ENCODE data around the gene UBE2L3. TPM values are rescaled to one million over a fixed set of nuclear protein-coding genes. Genes with fewer than 3 reads are reported as not detected.
A peak's percentile ranks its signal among the peaks of the same experiment; 100 is the strongest.

The UBE2L3 gene
- total and polyA plus RNA-seq, 2 donors = 39.4 to 50.1 TPM

GRCh38 chr22:21582801-21583740, 15.6 kb downstream of the UBE2L3 start:
- no peak overlapping the region for H3K27ac ChIP-seq (ENCODE audit: low read depth in 1 of 2, low read length in 1 of 2)
- no peaks in the 10 kb centered on the region for H3K27me3 ChIP-seq (ENCODE audit: control insufficient read depth in 2 of 2, insufficient read depth in 1 of 2, low read length in 1 of 2)
- DNase-seq (ENCODE audit: low read depth in 6 of 9, low spot score in 9 of 9) = no peak
- peaks cover 6 to 12% of the 10 kb centered on the region in 2 donors for H3K4me1 ChIP-seq (ENCODE audit: control insufficient read depth in 2 of 2, insufficient read depth in 2 of 2, low read length in 2 of 2)
- 84% methylated on average over 10 of the region's 10 CpGs for WGBS
- peaks cover 0 to 2% of the 10 kb centered on the region in 2 donors for H3K9me3 ChIP-seq (ENCODE audit: control insufficient read depth in 2 of 2, insufficient read depth in 1 of 2, low read length in 1 of 2)
- H3K36me3 ChIP-seq (ENCODE audit: control insufficient read depth in 2 of 2, insufficient read depth in 2 of 2, low read length in 1 of 2) = peaks cover 8 to 13% of the 10 kb centered on the region in 2 donors
- no peak overlapping the region for H3K4me3 ChIP-seq (ENCODE audit: low read length in 2 of 2)

DNA sequence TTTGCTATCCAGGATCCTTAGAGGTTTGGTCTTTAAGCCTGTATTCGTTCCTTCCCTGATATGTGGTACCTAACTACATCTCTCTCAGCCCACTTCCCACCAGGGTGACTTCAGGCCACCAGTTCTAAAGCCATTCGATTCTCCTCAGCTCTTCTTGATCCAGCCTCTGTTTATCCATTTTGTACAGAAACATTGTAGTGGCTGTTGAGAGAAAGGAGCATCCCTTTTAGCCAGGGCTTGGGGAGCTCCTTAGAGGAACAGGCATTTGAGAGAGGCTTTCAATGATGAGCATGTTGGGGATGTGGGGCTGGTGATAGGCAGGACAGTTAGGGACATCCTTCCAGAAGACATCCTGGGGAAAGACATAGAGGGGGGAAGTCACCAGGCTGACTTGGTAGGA, 17.9 kb downstream of the UBE2L3 start:
- Histone ChIP-seq H3K4me3 (ENCODE audit: low read length in 2 of 2) (no peak overlapping the region), H3K9me3 (ENCODE audit: control insufficient read depth in 2 of 2, insufficient read depth in 1 of 2, low read length in 1 of 2) (no peaks in the 10 kb centered on the region), H3K27me3 (ENCODE audit: control insufficient read depth in 2 of 2, insufficient read depth in 1 of 2, low read length in 1 of 2) (no peaks in the 10 kb centered on the region), H3K27ac (ENCODE audit: low read depth in 1 of 2, low read length in 1 of 2) (no peak overlapping the region), H3K4me1 (ENCODE audit: control insufficient read depth in 2 of 2, insufficient read depth in 2 of 2, low read length in 2 of 2) (peaks cover 6 to 14% of the 10 kb centered on the region in 2 donors), H3K36me3 (ENCODE audit: control insufficient read depth in 2 of 2, insufficient read depth in 2 of 2, low read length in 1 of 2) (peaks cover 8 to 9% of the 10 kb centered on the region in 2 donors)
- 96% methylated on average over 2 of the region's 2 CpGs for WGBS
- no peak for DNase-seq (ENCODE audit: low read depth in 6 of 9, low spot score in 9 of 9)

- Histone ChIP-seq H3K9me3 (ENCODE audit: control insufficient read depth in 2 of 2, insufficient read depth in 1 of 2, low read length in 1 of 2) (no peaks in the 10 kb centered on the region), H3K4me3 (ENCODE audit: low read length in 2 of 2) (no peak overlapping the region), H3K27me3 (ENCODE audit: control insufficient read depth in 2 of 2, insufficient read depth in 1 of 2, low read length in 1 of 2) (no peaks in the 10 kb centered on the region), H3K36me3 (ENCODE audit: control insufficient read depth in 2 of 2, insufficient read depth in 2 of 2, low read length in 1 of 2) (peaks cover 13 to 29% of the 10 kb centered on the region in 2 donors), H3K4me1 (ENCODE audit: control insufficient read depth in 2 of 2, insufficient read depth in 2 of 2, low read length in 2 of 2) (peaks cover 6 to 12% of the 10 kb centered on the region in 2 donors), H3K27ac (ENCODE audit: low read depth in 1 of 2, low read length in 1 of 2) (peak overlapping the region in 1 of 2 donors; percentile 17)
- 66% methylated on average over 4 of the region's 4 CpGs for WGBS
- peak in 2 of 9 donors; percentile 22 to 38 for DNase-seq (ENCODE audit: low read depth in 6 of 9, low spot score in 9 of 9)
These were observed 20.5 kb downstream of the UBE2L3 start for GRCh38 chr22:21587803-21588611.

DNA sequence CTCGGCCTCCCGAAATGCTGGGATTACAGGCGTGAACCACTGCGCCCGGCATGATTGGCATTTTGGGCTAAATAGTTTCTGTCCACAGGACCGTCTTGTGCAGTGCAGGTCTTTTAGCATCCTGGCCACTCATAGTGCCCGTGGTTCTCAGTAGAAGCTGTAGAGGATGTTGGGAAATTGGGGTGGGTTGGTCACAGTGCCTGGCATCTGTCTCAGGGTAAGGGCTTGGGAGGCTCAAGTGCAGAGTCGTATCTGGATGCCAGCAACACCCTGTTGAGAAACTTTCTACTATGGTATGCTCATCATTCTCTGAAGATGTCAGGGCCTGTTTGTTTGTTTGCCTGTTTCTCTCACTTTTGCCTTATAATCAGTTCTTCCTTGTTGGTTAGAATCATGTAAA, 21.9 kb downstream of the UBE2L3 start:
- Histone ChIP-seq H3K27me3 (ENCODE audit: control insufficient read depth in 2 of 2, insufficient read depth in 1 of 2, low read length in 1 of 2) (no peaks in the 10 kb centered on the region), H3K36me3 (ENCODE audit: control insufficient read depth in 2 of 2, insufficient read depth in 2 of 2, low read length in 1 of 2) (peaks cover 22 to 41% of the 10 kb centered on the region in 2 donors), H3K4me3 (ENCODE audit: low read length in 2 of 2) (no peak overlapping the region), H3K27ac (ENCODE audit: low read depth in 1 of 2, low read length in 1 of 2) (no peak overlapping the region), H3K4me1 (ENCODE audit: control insufficient read depth in 2 of 2, insufficient read depth in 2 of 2, low read length in 2 of 2) (peaks cover 6 to 12% of the 10 kb centered on the region in 2 donors), H3K9me3 (ENCODE audit: control insufficient read depth in 2 of 2, insufficient read depth in 1 of 2, low read length in 1 of 2) (no peaks in the 10 kb centered on the region)
- no peak for DNase-seq (ENCODE audit: low read depth in 6 of 9, low spot score in 9 of 9)
- 98% methylated on average over 8 of the region's 8 CpGs for WGBS

- DNase-seq (ENCODE audit: low read depth in 6 of 9, low spot score in 9 of 9) = no peak
- H3K9me3 ChIP-seq (ENCODE audit: control insufficient read depth in 2 of 2, insufficient read depth in 1 of 2, low read length in 1 of 2) = peaks cover 0 to 2% of the 10 kb centered on the region in 2 donors
- H3K27me3 ChIP-seq (ENCODE audit: control insufficient read depth in 2 of 2, insufficient read depth in 1 of 2, low read length in 1 of 2) = no peaks in the 10 kb centered on the region
- peaks cover 6 to 12% of the 10 kb centered on the region in 2 donors for H3K4me1 ChIP-seq (ENCODE audit: control insufficient read depth in 2 of 2, insufficient read depth in 2 of 2, low read length in 2 of 2)
- WGBS = 94% methylated on average over 9 of the region's 9 CpGs
- peaks cover 29 to 56% of the 10 kb centered on the region in 2 donors for H3K36me3 ChIP-seq (ENCODE audit: control insufficient read depth in 2 of 2, insufficient read depth in 2 of 2, low read length in 1 of 2)
- H3K27ac ChIP-seq (ENCODE audit: low read depth in 1 of 2, low read length in 1 of 2) = no peak overlapping the region
- no peak overlapping the region for H3K4me3 ChIP-seq (ENCODE audit: low read length in 2 of 2)
These were observed 23.5 kb downstream of the UBE2L3 start for GRCh38 chr22:21590809-21591641.

GRCh38 chr22:21591695-21592094, 24.2 kb downstream of the UBE2L3 start:
- 72% methylated on average over 9 of the region's 9 CpGs for WGBS
- H3K9me3 ChIP-seq (ENCODE audit: control insufficient read depth in 2 of 2, insufficient read depth in 1 of 2, low read length in 1 of 2) = peaks cover 0 to 2% of the 10 kb centered on the region in 2 donors
- no peaks in the 10 kb centered on the region for H3K27me3 ChIP-seq (ENCODE audit: control insufficient read depth in 2 of 2, insufficient read depth in 1 of 2, low read length in 1 of 2)
- H3K4me1 ChIP-seq (ENCODE audit: control insufficient read depth in 2 of 2, insufficient read depth in 2 of 2, low read length in 2 of 2) = peaks cover 6 to 12% of the 10 kb centered on the region in 2 donors
- H3K27ac ChIP-seq (ENCODE audit: low read depth in 1 of 2, low read length in 1 of 2) = no peak overlapping the region
- H3K4me3 ChIP-seq (ENCODE audit: low read length in 2 of 2) = no peak overlapping the region
- peaks cover 32 to 63% of the 10 kb centered on the region in 2 donors for H3K36me3 ChIP-seq (ENCODE audit: control insufficient read depth in 2 of 2, insufficient read depth in 2 of 2, low read length in 1 of 2)
- DNase-seq (ENCODE audit: low read depth in 6 of 9, low spot score in 9 of 9) = no peak

GRCh38 chr22:21592422-21592821, 24.9 kb downstream of the UBE2L3 start:
- H3K4me3 ChIP-seq (ENCODE audit: low read length in 2 of 2) = no peak overlapping the region
- DNase-seq (ENCODE audit: low read depth in 6 of 9, low spot score in 9 of 9) = no peak
- H3K9me3 ChIP-seq (ENCODE audit: control insufficient read depth in 2 of 2, insufficient read depth in 1 of 2, low read length in 1 of 2) = peaks cover 0 to 2% of the 10 kb centered on the region in 2 donors
- no peaks in the 10 kb centered on the region for H3K27me3 ChIP-seq (ENCODE audit: control insufficient read depth in 2 of 2, insufficient read depth in 1 of 2, low read length in 1 of 2)
- WGBS = 95% methylated on average over 3 of the region's 3 CpGs
- peaks cover 32 to 67% of the 10 kb centered on the region in 2 donors for H3K36me3 ChIP-seq (ENCODE audit: control insufficient read depth in 2 of 2, insufficient read depth in 2 of 2, low read length in 1 of 2)
- H3K27ac ChIP-seq (ENCODE audit: low read depth in 1 of 2, low read length in 1 of 2) = no peak overlapping the region
- peaks cover 4 to 10% of the 10 kb centered on the region in 2 donors for H3K4me1 ChIP-seq (ENCODE audit: control insufficient read depth in 2 of 2, insufficient read depth in 2 of 2, low read length in 2 of 2)

DNA sequence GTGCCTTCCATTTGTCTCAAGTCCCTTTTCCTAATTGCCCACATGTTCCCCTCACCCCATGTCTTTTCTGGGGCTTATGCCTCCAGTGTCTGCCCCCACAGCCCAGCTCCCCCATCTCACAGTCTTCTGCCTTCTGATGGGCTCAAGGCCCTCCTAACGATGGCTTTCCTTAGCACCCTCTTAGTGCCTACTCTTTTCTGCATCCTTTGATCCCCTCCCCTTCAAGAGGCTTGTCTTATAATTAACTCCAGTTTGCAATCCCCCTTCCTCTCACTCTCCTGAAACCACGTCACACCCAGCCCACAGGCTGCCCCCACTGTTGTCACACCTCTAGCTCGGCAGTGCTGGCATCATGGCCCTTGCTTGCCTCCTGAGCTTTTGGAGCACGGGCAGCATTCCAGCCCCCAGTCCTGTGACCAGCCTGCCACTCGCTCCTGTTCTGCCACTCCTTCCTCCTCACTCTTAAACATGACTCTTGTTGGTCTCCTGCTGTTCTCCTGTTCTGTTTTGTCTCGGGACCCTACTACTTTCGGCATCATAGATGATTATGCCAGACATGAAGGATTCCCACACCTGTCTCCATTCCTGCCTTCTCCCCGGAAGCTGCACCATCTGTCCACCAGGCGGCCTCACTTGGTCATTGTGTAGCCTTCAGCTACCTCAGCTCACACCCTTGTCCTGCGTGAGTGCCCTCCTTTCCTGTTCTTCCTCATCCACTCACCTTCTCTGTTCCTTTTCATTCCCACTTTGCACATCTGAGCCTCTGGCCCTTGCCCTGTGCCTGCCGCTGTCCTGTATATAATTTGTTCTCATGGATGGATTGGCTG, 26.1 kb downstream of the UBE2L3 start:
- Histone ChIP-seq H3K27ac (ENCODE audit: low read depth in 1 of 2, low read length in 1 of 2) (no peak overlapping the region), H3K36me3 (ENCODE audit: control insufficient read depth in 2 of 2, insufficient read depth in 2 of 2, low read length in 1 of 2) (peaks cover 32 to 62% of the 10 kb centered on the region in 2 donors), H3K27me3 (ENCODE audit: control insufficient read depth in 2 of 2, insufficient read depth in 1 of 2, low read length in 1 of 2) (no peaks in the 10 kb centered on the region), H3K9me3 (ENCODE audit: control insufficient read depth in 2 of 2, insufficient read depth in 1 of 2, low read length in 1 of 2) (peaks cover 0 to 2% of the 10 kb centered on the region in 2 donors), H3K4me3 (ENCODE audit: low read length in 2 of 2) (no peak overlapping the region), H3K4me1 (ENCODE audit: control insufficient read depth in 2 of 2, insufficient read depth in 2 of 2, low read length in 2 of 2) (peaks cover 0 to 2% of the 10 kb centered on the region in 2 donors)
- DNase-seq (ENCODE audit: low read depth in 6 of 9, low spot score in 9 of 9) = no peak
- 96% methylated on average over 11 of the region's 11 CpGs for WGBS

Measured in thymus (tissue), 11 donors.